NCI-H774 (cell line): ENCODE measurements around the gene PGP.

Source experiments
- DNase-seq: peaks from one replicate; lab custom pipeline; 2025; lab: John Stamatoyannopoulos, UW

The PGP gene

DNA sequence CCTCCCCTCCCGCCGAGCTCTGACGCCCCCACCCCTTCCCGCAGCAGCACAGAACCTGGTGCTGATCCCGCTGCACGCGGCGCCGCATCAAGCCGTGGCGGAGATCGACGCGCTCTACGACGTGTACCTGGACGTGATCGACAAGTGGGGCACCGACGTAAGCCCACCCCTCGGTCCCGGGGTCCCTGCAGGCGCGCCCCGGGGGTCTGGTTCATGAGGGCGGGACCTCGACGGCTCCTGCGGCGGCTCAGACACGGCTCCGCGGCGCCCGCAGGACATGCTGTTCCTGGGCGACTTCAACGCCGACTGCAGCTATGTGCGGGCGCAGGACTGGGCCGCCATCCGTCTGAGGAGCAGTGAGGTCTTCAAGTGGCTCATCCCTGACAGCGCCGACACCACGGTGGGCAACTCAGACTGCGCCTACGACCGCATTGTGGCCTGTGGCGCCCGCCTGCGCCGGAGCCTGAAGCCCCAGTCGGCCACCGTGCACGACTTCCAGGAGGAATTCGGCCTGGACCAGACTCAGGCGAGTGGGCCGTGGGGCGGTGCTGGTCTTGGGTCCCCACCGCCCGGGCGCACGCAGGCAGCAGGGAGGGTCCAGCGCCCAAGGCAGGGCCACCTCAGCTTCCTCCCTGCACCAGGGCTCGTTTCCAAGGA lies 23.0 kb upstream of the PGP start:
- DNase-seq: no peak

DNA sequence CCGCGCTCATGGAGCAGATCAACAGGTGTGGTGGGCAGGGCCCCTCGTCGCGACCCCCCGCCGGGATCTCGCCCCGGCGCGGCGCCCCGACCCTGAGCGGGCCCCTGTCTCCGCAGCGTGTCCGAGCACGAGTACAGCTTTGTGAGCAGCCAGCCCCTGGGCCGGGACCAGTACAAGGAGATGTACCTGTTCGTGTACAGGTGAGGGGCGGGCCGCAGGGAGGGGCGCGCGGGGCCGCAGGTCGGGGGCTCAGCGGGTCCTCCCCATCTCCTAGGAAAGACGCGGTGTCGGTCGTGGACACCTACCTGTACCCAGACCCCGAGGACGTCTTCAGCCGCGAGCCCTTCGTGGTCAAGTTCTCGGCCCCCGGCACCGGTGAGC lies 22.5 kb upstream of the PGP start:
- no peak for DNase-seq

DNA sequence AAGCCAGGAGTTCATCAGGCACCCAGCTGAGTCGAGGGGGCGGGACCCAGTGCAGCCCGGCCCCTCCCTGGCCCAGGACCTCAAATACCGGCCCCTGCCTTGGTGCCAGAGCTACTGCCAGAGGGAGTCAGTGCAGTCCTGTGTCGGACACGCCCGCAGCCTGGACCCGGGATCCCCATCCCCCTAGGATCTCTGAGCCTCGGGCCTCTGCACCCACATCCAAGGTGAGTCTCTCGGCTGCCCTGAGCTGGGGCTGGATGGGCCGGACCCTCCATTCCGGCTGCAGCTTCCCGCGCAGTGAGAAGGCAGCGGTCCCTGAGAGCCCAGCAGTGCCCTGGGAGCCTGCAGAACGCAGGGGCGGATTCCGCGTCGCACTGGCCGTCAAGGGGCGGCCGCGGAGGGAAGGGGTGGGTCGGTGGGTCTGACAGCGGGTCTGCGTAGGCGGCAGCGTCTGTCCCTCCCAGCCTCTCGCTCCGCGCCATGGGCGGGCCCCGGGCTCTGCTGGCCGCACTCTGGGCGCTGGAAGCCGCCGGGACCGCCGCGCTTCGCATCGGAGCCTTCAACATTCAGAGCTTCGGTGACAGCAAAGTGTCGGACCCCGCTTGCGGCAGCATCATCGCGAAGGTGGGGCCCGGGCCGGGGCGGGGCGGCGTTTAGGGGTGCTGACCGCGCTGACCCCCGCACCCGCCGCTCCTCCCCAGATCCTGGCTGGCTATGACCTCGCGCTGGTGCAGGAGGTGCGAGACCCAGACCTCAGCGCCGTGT lies 21.9 kb upstream of the PGP start, which contains the start of gene DNASE1L2:
DNASE1L2 (plus strand) TSS at position 108 of the 765 bp plus-strand sequence; CDS start at position 481, 373 bp downstream.
- no peak for DNase-seq

DNA sequence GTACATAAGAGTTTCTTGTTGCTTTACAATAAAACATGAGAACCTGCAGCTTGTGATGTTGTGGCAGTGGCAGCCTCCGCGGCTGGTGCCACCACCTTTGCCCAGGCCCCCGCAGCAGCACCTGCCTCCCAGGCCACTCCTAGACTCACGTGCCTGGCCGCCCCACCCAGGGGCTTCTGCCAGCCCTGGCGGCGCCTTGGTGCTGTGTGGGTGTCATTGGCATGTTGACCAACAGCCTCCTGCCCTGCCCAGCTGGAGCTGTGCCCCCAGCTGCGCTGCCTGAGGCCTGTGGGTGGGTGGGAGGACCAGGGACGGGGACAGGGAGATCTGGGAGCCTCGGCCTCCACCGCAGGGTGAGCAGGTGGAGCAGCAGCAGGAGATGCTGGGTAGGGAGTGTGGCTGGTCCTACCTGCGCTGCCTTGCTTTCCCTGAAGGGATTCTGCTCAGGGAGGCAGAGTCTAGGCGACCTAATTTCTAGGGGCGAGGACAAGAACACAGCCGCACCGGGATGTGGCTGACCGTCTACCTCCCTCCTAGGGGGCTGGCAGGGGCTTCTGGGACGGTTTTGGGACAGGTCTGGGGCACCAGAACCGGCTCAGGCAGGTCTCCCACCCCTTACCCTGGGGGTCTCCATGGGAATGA lies 21.2 kb upstream of the PGP start:
- DNase-seq: no peak

DNA sequence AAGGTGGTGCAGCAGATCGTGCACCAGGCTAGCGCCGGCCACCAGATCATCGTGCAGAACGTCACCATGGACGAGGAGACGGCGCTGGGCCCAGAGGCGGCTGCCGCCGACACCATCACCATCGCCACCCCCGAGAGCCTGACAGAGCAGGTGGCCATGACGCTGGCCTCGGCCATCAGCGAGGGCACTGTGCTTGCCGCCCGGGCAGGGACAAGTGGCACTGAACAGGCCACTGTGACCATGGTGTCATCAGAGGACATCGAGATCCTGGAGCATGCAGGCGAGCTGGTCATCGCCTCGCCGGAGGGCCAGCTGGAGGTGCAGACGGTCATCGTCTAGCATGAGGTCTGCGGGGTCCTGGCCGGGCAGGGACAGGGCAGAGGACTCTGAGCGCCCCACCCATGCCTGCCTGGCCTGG lies 20.6 kb upstream of the PGP start:
- no peak for DNase-seq

DNA sequence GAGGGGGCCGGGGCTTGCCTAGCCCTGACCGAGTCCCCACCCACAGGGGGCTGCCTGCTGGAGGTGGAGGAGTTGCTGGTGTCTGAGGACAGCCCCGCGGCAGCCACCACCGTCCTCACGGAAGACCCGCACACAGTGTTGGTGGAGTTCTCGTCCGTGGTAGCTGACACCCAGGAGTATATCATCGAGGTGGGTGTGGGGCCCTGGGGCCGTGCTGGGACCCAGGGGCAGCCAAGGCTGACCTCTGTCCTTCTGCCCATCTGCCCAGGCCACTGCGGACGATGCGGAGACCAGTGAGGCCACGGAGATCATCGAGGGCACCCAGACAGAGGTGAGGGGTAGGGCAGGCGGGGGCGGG lies 20.2 kb upstream of the PGP start:
- DNase-seq: no peak

DNA sequence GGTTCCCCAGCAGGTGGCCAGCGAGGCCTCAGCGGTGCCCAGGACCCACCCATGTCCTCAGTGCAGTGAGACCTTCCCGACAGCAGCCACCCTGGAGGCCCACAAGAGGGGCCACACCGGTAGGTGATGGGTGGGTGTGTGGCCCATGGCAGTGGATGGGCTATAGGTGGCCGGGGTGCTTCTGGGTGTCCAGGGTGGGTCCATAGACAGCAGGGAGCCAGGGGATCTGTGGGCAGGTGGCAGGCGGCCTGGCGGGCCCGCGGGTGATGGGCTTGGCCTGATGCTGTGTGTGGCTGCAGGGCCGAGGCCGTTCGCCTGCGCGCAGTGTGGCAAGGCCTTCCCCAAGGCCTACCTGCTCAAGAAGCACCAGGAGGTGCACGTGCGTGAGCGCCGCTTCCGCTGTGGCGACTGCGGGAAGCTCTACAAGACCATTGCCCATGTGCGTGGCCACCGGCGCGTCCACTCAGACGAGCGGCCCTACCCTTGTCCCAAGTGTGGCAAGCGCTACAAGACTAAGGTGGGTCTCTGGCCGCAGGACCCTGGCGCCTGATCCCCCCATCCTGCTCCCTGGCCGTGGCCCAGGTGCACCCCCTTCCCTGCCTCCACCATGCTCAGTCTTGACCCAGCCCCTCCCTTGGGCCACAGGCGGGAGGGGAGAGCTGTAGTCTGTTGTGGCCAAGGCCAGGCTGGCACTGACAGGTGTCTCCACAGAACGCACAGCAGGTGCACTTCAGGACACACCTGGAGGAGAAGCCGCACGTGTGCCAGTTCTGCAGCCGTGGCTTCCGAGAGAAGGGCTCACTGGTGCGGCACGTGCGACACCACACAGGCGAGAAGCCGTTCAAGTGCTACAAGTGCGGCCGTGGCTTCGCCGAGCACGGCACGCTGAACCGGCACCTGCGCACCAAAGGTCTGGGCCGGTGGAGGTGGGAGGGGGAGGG lies 19.5 kb upstream of the PGP start:
- peak; percentile 76 for DNase-seq

DNA sequence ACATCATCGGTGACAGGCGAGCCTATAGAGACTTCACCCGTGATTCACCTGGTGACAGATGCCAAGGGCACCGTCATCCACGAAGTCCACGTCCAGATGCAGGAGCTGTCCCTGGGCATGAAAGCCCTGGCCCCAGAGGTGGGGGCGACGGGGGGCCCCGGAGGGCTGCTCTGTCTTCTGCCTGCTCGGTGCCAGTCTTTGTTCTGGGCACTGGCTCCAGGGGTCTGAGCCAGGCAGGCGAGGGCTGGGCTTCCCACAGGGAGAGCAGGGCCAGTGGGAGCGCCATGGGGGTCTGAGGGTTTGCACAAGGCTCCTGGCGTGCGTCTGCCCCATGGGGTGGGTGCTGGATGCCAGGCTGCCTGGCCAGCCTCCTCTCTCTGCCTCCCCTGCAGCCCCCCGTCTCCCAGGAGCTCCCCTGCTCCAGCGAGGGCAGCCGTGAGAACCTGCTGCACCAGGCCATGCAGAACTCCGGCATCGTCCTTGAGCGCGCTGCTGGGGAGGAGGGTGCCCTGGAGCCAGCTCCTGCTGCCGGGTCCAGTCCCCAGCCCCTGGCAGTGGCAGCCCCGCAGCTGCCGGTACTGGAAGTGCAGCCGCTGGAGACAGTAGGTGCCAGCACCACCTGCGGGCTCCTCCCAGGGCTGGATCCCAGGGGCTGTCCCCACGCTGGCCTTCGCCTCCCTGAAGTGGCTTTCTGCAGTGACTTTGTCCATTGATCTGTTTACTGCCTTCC lies 18.6 kb upstream of the PGP start:
- no peak for DNase-seq

DNA sequence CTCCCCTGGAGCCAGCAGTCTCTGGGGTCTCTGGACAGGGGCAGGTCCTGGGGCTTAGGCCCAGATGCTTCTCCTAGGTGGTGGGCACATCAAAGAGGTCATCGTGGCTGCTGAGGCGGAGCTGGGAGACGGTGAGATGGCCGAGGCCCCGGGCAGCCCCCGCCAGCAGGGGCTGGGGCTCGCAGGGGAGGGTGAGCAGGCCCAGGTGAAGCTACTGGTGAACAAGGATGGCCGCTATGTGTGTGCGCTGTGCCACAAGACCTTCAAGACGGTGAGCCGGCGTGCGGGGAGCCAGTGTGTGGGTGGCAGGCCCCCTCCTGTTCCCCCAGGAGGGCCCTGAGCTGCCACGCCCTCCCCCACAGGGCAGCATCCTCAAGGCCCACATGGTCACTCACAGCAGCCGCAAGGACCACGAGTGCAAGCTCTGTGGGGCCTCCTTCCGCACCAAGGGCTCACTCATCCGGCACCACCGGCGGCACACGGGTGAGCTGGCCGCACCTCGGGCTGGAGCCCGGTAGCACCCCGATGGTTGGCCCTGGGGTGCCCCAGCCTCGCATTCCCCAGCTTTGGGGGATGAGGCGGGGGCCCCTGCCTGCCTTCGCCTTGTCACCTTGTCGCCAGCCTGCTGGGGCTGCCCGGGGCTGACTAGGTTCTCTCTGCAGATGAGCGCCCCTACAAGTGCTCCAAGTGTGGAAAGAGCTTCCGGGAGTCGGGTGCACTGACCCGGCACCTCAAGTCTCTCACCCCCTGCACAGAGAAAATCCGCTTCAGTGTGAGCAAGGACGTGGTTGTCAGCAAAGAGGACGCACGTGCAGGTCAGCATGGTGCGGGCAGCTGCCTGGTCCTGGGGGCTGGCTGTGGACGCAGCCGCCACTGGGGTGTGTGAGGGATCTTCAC lies 17.7 kb upstream of the PGP start:
- no peak for DNase-seq

DNA sequence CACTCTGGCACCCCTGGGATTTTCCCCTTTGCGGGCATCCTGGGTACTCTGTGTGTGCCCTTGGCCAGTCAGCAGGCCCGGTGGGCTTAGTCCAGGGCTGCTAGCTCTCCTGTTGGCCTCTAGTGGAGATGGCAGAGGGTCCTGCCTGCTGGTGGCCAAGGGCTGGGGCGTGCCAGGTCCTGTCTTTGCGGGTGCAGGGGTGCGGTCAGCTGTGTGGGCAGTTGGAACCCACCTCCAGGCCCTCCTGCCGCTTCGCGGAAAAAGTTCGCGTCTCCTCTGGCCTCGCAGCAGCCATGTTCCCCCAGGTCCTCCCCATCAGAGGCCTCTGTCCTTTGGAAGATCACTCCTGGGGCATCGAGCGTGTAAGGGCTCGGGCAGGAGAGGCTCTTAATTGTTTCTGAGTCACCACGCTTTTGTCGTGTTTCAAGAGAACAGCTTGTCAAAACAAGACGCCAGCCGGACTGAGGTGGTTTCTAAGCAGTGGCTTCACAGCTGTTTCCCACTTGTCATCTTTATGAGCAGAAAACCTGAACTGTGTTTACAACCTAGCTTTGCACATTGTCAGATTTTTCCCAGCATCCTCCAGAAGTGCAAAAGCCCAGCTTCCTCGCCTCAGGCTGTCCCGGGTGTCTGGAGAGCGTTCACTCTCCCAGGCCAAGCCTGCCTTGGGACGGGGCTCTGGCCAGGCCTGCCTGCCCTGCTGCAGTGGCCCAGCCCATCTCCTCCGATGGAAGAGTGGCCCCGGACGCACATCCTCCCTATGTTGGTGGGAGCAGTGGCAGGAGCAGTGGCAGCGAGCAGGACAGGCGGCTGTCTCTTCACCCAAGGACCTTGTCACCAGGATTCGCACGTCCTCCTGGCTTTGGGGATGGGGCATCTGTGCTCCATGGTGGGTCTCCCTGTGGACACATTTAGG lies 16.6 kb upstream of the PGP start:
- no peak for DNase-seq

DNA sequence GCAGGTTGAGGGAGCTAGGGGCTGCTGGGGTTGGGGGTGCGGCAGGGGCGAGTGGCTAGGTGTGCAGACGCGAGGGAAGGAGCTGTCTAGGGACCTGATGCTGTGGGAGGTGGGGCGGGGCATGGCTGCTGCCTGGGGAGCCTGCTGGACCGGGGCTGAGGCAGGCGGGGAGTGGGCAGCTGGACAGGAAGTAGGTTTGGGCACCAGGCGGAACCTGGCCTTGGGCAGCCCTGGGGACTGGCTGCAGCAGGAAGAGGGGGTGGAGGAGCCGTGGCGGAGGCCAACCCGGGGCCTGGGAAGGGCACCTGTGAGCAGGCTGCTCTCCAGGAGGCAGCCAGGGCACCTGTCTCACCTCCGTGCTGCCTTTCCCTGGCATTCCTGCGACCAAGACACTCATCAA lies 15.7 kb upstream of the PGP start:
- no peak for DNase-seq

DNA sequence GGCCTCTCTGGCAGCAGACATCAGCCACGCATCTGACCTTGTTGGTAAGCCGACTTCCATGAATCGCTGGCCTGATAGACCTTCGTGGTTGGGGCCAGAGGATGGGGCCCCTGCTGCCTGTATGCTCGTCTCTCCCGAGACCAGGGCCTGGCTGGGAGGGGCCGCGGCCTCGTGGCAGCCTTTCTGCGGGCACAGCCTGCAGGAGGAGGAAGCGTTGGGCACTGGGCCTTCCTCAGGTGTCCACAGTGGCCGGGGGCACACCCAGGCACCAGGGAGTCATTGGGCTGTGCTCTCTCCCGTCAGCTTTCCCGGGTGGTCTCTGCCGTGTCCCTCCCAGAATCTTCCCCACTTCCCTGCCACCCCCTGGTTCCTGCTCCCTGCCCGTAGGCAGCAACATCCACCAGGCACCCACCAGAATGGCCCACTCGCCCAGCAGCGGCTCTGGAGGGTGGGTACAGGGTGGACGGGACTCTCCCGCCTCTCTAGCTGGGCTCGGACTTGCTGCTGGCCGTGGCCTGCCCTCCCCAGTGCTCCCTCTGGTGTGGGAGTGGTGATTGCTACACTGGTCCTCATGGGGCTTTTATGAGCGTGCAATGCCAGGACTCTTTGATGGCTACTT lies 15.1 kb upstream of the PGP start:
- DNase-seq: no peak

DNA sequence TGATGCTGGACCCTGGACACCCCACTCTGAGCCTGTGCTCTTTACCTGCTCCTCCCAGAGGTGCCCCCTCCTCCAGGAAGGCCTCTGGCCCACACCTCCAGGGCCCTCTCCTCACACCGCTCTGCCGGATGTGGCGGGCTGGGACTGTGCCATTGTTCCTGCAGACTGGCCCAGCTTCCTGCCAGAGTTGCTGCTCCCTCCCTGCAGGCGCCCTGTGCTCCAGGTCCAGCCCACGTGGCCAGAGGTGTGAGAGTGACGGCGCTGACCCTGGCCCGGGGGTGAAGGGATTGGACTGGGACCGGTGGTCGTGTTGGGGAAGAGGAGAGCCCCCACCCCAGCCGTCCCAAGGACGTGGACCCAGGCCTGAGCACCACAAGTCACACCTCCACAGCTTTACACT lies 14.5 kb upstream of the PGP start:
- DNase-seq: no peak

DNA sequence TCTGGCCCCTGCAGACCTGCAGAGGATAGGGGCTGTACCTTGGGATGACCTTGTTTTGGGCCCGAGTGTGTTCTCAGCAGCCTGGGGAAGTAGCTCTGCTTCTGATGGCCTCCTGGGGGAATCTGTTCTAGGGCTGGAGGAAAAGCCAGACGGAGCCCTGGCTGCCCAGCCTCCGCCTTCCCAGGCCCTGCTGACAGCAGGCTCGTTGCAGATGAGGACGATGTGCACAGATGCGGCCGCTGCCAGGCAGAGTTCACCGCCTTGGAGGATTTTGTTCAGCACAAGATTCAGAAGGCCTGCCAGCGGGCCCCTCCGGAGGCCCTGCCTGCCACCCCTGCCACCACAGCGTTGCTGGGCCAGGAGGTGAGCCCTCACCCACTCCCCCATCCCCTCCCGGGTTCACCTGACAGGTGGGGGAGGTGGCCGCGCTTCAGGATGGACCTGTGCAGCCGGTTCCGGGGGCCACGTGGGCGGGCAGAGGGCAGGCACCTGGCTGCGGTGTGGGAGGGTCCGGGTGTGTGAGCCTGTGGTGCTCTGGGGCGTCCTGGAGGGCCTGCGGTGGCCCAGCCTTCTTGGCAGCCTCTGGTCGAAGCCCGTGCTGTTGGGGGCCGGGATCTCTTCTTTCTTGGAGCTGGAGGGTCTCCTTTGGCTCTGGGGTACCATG lies 13.7 kb upstream of the PGP start:
- no peak for DNase-seq

DNA sequence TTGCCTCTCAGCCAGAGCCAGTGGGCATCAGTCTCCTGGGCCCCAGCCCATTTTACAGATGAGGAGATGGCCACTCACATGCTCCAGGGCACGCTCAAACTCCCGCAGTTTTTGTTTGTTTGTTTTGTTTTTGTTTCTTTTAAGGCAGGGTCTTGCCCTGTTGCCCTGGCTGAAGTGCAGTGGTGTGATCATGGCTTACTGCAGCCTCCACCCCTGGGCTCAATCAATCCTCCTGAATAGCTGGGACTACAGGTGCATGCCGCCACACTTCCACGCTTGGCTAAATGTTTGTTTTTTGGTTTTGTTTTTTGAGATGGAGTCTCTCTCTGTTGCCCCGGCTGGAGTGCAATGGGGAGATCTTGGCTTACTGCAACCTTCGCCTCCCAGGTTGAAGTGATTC lies 12.3 kb upstream of the PGP start:
- no peak for DNase-seq

DNA sequence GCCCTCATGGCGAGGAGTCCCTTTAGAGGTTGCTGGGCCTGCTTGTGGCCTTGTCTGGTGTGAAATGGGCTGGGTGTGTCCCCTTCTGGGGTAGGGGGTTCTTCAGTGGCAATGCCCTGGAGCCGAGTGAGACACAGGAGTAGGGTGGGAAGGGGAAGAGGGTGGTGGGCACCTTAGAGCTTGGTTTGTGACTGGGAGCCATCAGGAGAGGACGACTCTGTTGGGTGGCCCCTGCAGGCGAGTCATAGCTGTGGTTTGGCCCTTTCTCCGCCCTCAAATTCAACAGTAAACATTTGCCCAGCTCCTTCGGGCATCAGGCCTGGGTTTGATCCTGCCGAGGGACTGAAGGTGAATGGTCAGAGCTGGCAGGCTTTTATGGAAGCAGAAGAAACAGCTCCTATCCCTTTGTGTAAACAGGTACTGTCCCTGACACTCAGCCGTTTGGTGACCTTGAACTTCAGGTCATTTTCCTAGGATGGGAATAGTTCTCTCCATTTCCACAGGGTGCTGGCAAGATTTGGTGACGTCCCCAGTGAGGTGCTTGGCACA lies 11.7 kb upstream of the PGP start:
- DNase-seq: no peak

DNA sequence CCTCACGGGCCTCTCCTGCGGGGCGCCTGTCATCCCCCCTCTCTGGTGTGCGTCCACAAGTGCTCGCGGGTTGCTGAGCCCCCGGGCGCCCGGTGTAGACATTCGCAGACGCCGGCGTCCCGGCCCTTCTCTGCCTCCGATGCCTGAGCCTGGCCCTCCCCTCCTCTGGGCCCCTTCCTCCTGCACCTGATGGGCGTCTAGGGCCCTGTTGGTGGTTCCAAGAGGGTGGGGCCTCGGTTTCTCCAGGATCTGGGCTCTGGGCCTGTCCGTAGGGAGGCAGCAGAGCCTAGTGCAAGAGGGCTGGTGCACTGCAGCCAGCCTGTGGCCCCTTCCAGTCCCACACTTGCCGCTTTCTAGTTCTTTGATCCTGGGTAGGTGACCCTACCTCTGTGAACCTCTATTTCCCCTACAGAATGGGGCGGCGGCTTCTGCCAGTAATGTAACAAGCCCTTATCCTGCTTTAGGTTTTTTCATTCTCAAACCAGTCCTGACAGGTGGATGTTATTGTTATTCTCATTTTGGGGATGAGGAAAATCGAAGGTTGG lies 9.4 kb upstream of the PGP start:
- no peak for DNase-seq
